Endothelial cell of hepatic sinusoid (primary cell): ENCODE data around the gene MYCBPAP.

Source experiments
- in situ Hi-C: cut with HindIII; loops from 2 replicates; pipeline ENCODE4 v1.10.0; 2017; ENCODE audit warnings: low sequenced_read_pairs

MYCBPAP gene, protein sequence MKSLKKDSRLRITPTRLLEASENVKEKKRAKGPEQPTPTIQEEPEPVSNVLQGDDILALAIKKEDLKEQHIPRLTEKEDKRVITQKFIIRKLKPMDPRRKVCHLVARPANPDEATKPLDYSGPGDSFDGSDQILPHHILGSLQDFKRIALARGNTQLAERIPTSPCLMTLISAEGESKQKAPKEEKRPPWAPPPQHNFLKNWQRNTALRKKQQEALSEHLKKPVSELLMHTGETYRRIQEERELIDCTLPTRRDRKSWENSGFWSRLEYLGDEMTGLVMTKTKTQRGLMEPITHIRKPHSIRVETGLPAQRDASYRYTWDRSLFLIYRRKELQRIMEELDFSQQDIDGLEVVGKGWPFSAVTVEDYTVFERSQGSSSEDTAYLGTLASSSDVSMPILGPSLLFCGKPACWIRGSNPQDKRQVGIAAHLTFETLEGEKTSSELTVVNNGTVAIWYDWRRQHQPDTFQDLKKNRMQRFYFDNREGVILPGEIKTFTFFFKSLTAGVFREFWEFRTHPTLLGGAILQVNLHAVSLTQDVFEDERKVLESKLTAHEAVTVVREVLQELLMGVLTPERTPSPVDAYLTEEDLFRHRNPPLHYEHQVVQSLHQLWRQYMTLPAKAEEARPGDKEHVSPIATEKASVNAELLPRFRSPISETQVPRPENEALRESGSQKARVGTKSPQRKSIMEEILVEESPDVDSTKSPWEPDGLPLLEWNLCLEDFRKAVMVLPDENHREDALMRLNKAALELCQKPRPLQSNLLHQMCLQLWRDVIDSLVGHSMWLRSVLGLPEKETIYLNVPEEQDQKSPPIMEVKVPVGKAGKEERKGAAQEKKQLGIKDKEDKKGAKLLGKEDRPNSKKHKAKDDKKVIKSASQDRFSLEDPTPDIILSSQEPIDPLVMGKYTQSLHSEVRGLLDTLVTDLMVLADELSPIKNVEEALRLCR

DNA sequence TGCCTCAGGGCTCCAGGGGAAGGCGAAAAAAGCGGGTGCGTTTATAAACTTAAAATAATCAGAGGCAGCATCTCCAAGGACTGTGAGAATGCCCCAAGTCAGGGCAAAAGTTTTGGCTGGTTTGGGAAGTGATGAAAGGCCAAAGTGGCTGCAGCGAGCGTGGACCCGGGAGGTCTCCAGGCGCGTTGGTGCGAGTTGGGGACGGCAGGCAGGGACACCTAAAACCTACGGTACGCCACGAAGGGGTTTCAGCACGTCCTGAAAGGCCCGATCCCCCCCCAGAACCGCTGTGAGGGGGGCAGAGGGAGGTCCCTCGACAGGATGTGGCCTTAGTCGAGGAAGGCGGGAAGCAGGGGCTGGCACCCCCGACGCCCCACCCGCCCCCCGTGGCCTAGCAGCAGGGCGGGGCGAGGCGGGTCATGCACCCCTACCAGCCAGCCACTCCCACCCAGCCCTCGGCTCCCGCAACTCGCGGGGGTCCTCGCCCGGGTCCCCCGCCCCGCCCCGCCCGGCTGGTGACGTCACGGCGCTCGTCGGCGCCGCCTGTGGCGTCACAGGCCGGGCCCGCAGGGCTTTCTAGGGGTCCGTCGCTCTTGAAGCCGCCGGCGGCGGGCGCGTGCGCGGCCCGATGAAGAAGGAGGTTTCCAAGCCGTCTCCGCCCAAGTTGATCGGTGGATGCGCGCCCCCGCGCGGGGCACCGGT, at the start of gene MYCBPAP:
Gene MYCBPAP, plus strand, starts transcription at position 569 of the 702 bp plus-strand sequence. CDS start 236 bp downstream, outside the sequence.
- in situ Hi-C loops: no loop called here

DNA sequence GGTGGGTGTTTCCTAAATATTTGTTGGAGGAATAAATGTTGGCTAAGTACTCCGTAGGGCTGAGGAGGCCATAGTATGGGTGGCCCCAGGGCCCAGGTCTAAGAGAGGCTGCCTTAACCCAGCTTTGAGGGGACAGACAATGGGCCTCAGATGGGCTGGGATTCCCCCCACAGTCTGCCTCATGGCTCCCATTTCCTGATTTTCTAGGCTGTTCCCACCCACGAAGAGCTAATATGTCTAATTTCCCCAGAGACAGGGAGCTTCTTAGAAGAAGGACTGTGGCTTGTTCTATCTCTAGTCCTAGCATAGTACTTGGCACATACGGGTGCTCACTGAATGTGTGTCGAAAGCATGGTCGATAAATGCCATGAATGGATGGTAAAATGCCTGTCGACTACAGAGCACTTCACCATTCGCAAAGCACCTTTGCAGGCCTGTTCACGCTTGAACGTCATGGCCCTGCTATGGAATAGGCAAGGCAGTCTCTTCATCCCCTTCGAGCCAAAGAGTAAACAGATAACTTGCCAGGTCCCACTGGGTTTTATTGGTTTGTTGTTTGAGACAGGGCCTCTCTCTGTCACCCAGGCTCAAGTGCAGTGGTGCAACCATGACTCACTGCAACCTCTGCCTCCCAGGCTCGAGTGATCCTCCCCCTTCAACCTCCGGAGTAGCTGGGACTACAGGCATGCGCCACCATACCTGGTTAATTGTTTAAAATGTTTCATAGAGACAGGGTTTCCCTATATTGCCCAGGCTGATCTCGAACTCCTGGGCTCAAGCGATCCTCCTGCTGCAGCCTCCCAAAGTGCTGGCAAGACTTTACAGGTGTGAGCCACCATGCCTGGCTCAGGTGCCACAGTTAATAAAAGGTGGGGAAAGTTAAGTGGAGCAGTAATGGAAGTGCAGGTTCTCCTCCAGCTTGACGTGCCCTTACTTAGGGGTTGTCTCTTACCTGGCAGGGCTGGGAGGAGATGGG, 49.2 kb upstream of the MYCBPAP start:
- in situ Hi-C loops: no loop called here

DNA sequence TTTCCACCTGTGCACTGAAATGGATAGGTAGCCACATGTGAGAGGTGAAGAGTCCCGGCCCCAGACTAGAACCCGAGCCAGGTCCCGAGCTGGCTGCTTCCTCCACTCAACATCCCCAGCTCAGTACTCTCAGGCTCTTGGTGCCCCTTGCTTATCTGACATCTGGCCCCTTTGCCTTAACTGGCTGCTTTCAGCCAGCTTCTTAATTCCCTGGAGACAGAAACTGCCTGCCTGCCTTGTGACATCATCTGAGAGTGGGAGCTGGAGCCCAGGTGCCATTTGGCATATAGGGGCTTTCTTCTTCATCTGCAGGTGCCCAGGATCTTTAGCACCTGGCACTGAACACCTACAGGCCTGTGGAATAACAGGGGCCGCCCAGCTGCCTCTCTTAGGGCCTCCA, 48.5 kb upstream of the MYCBPAP start:
- in situ Hi-C loops: no loop called here

DNA sequence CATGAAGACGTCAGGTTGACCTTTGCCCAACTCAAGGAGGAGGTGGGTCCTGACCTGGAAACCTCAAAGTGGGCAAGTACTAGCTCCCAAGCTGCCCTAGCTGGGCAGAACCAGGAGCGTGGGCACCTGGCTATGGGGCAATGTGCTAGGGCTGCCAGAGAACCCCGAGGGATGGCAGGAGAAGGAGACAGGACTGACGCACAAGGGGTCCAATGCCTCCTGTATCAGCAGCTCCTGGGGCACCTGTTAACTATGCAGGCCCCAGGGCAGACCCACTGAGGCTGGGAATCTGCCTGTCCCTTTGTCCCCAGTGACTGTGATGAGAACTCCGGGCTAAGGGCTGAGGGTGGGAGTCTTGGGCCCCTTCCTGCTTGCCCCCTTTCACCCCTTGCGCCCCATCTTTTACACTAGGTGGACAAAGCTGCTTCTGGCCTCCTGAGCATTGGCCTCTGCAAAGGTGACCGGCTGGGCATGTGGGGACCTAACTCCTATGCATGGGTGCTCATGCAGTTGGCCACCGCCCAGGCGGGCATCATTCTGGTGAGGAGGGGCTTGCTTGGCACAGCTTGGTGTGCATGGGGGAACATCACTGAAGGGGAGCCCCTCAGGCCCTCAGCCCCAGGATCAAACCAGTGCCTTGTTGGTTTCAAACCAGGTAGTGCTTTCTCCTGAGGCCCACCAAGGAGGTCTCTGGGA, 47.3 kb upstream of the MYCBPAP start:
- in situ Hi-C loops: no loop called here

DNA sequence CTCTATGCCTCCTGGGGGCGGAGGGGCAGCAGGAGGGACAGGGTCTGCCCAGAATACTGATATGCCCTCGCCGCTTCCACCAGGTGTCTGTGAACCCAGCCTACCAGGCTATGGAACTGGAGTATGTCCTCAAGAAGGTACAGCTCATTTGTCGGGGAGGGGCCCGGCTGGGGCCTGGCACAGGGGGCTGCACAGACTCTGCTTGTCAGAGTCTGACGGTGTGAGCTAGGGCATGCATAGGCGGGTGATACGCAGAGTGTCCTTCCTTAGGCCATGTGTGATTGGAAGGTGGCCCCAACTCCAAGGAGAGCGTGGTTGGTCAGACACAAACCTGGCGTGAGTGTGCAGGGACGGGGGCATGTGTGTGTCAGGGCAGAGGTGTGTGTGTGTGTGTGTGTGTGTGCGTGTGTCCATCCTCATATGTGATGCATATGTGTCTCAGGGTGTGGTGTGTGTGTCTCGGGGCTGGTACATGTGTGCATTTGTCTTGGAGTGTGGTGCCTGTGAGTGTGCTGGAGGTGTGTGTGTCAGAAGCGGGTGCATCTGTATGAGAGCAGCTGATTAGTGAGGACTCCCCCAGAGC, 46.6 kb upstream of the MYCBPAP start:
- in situ Hi-C loops: no loop called here

DNA sequence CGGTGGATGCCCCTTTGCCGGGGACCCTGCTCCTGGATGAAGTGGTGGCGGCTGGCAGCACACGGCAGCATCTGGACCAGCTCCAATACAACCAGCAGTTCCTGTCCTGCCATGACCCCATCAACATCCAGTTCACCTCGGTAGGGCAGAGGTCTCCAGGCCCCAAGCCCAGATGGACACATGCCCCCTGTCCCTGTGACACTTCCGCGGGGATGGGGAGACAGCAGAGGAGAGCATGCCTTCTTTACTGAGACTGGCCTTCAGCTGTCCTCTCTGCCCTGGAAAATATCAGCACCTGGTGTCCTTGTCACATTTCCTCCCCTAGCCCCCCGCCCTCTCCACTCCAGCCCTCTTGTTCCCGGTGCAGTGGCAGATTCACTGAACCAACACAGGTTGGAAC, 45.8 kb upstream of the MYCBPAP start:
- in situ Hi-C loops: no loop called here

DNA sequence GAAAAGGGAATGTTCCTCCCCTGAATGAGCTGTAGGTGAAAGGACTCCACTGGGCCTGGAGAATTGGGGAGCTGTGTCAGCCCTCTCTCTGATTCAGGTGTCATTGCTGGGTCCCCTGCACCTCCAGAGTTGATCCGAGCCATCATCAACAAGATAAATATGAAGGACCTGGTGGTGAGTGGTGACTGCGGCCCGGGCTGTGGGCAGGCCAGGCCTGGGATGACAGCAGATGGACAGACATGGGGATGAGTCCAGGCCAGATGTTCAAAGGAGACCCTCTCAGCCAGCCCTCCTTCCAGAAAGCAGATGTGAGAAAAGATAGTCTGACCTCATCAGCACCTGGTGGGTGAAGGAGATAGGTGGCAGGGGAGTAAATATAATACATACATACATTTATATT, 44.1 kb upstream of the MYCBPAP start:
- in situ Hi-C loops: no loop called here

DNA sequence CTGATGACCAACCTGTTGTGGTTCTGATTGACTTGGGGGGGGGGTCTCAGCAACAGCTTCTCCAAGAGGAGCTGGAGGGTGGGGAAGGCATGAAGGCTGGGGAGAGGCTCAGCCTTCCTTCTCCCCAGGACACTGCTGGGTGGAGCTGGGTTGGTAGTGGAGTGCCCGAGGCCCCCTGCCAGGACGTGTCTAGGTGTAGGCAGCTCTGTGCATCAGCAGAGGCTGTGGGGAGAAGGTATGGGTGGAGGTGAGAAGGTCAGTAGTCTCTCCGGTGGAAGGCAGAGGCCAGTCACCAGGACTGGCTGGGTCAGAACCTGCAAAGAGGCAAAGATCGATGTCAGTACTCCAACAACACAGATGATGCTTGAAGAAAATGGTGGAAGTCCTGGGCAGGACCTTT, 43.5 kb upstream of the MYCBPAP start:
- in situ Hi-C loops: no loop called here

DNA sequence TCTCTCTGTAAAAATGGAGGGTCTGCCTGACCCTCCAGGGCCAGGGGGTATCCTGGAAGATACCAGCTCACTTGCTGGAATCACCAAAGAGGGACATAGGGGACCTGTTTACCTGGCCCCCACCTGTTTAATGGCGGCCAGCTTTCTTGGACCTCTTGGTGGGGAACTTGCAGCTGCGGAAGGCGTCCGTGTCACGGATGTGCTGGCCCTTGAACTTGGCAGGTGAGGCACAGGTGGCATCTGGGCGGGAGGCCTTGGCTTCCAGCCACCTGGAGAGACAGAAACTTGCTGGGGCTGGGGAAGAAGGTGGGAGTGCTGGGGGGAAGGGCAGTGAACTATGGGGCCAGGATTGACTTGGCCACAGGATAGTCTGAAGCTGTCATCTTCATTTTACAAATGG, 43.1 kb upstream of the MYCBPAP start:
- in situ Hi-C loops: no loop called here

DNA sequence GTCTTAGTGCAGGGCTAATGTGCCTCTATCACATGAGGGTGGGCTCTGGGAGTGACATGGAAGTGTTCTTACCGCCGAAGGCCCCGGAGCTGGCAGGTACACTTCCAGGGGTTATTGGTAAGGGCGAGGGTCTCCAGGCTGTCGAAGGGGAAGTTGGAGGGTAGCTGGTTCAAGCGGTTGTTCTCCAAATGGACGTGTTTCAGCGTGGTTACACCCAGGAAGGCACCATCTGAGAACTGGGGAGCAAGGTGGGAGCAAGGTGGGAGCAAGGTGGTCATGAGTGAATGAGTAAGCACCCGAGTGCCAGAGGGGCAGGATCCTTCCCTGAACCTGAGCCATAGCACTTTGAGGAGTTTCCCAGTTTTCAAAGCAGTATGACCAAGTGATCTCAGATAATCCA, 42.6 kb upstream of the MYCBPAP start:
- in situ Hi-C loops: no loop called here

DNA sequence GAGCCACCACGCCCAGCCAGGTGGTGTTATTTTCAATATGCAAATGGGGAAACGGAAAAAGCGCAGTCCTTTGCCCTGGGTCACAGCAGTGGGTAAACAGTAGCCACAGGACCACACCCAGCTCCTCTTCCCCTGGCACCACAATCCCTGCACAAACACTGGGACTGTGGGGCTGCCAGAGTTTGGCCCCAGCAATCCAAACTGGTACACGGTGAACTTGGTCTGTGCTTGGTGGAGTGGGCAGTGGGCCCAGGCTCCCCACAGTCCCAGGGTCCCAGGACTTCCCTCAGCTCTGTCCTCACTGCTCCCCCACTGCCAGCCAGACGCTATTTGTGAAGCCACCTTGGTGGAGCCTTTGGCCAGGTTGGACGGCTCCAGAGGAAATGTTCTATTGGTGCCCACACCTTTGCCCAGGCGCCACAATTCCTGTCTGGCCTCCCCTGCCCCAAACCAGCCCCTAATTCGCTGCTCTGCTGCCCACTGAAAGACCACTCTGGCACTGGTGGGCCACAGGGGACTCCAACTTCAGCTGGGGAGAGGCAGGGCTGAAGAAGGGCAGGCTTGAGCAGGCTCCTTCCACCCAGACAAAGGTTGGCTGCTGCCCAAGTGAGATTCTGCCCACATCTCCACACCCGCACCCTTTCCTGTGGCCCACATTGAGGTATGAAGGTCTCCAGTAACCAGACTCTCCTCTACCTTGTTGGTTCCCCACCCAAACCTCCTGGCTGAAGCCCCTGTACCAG, 41.7 kb upstream of the MYCBPAP start:
- in situ Hi-C loops: no loop called here

DNA sequence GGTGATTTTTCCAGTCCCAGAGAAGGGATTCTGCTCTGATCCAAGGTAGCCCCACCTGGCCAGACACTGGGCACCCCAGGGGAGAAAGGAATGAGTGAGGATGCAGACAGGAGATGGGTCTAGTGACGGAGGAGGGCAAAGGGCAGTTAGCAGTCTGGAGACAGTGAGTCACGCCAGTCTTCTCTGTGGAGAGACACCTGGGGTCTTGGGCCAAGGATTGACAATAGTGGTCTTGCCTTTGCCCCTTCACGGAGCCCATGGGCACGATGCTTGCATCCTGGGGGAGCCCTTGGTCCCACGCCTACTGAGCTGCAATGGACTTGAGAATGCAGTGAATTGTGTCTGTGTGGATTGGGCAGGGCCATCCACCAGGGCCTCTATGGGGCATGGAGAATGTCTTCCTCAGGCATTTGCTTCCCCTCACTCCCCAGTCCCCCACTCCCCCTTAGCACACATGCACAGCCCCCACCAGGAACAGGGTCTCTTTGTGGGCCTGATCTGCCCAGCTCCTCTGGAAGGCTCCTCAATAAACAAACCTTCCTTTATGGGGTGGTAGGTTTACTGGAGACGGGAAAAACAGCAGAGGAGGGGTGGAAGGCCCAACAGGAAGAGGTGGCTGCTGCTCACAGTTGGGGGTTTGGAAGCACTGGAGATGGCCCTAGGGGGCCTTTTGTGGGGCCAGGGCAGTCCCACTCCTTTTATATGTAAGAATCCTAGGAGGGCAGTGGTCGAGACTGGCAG, 41.0 kb upstream of the MYCBPAP start:
- in situ Hi-C loops: no loop called here

DNA sequence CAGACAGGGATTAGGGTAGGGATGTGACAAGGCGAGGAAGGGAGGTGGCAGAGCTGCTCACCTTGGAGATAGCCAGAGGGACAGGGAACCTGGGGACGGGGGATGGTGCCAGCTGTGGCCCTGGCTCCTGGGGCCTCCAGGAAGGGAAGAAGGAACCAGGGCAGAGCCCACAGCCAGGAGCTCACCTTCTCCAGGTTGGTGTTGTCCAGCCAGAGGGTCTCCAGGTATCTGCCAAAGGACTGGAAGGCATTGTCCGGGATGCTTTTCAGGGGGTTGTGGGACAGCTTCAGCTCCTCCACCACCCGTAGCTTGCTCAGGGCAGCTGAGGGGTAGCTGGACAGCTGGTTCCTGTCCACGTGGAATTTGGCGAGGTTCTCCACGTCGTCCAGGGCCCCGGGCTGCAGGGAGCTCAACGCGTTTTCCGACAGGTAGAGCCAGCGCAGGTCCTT, 40.4 kb upstream of the MYCBPAP start:
- in situ Hi-C loops: no loop called here

DNA sequence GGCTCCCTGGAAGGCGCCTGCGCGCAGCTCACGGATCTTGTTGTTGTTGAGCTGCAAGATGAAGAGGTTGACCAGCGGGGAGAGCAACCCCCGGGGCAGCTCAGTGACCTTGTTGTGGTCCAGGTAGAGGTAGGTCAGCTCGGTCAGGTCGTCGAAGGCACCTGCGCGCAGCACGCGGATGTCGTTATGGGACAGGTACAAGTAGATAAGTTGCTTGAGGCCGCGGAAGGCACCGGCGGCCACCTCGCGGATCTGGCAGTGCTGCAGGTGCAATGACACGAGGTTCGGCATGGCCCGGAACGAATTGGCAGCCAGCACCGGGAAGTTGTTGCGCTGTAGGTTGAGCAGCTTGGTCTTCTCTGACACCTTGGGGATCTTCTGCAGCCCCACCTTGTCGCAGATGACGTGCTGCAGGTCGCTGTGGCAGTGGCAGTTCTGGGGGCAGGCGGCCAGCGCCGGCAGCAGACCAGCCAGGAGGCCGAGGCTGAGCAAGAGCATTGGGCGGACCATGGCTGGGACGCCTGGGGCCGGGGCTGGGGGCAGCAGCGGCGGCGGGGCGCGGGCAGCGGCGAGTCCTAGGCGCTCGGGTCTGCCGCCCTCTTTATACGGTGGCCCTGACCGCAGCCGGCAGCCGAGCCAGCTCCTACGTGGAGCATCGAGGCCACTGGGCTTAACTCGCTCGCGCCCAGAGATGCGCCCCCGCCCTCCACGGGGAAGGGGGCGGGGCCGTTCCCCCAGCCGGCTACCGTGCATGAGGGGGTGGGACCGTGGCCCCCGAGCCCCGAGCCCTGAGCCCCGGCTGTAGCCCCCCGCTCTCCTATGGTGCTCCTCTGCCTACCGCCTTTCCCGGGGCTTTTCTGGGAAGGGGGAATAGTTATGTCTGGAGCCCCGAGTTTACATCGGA, 39.7 kb upstream of the MYCBPAP start, which contains the start of gene CHAD:
Gene CHAD, minus strand, starts transcription at position 577 of the 904 bp plus-strand sequence. Its CDS starts 67 bp downstream, at position 510.
- in situ Hi-C loops: no loop called here

DNA sequence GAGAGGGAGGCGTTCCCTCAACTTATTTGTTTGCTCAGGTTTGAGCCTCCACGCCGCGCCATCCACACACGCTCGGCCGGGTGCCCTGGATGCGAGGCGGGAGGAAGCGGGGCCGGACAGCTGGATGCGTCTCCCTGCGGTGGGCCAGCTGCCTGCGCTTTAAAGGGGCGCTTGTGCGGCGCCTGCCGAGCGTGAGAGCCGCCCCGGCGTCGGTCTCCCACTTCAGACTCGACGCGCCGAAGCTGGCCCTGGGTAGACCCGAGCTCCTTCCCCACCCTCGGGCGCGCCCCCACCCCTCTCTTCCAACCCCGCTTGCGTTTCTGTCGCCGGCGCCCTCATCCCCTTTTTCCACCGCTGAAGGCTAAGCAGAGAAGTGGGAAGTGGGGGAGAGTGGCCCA, 39.0 kb upstream of the MYCBPAP start:
- in situ Hi-C loops: no loop called here

DNA sequence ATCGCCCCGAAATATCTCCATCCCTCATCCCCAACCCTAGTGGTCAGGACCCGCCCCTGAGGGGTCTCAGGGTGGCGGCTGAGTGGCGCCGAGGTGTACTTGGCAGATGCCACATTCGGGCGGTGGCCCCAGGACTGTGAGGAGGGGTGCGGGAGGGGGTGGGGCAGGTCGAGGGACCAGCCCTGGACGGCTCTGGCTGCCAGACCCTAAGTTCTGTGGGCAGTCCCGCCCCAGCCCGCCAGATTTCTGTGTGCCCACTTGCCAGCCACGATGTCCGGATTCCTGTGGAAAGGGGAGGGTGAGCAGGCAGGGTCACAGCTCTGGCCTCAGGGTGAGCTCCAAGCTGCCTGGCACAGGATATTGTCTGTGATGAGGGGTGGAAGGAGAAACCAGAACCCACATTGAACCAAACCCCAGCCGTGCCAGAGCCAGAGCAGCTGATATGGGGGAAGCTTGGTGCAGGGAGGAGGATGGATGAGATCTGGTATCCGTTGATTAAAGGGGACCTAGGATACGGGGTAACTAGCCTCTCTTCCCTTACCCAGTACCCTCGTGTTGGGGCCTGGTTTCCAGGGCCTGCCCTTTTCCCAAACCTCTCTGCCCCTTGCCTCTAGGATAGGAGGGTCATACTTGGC, 38.5 kb upstream of the MYCBPAP start:
- in situ Hi-C loops: loop anchor here (5.0 kb wide), 1 partner anchor 63 kb away; the partner anchor contains the start of gene EPN3
